ENCODE data around the gene HSPA4. TPM values are rescaled to one million over a fixed set of nuclear protein-coding genes. Genes with fewer than 3 reads are reported as not detected.
A peak's percentile ranks its signal among the peaks of the same experiment; 100 is the strongest.

The HSPA4 gene
- total and polyA plus RNA-seq, 7 donors = 41.2 to 154 (median 108) TPM

DNA sequence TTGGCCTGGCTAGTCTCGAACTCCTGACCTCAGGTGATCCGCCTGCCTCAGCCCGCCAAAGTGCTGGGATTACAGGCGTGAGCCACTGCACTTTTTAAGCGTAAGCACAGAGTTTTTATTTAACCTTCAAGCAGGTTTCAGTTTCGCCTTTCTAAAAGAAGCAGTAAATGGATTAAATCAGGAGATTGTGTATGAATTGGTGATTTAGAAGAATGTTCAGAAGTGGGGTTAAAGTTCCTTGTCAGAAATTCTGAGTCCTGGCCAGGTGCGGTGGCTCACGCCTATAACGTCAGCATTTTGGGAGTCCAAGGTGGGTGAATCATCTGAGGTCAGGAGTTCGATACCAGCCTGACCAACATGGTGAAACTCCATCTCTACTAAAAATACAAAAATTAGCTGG, 12.2 kb downstream of the HSPA4 start:
- 67 to 78% (median 69%) methylated on average over 10 of the region's 10 CpGs for WGBS, 3 donors
- no peak for DNase-seq
- Histone ChIP-seq H3K36me3 (ENCODE audit: insufficient read depth in 1 of 2, low read depth in 1 of 2) (peaks cover 2 to 41% of the 10 kb centered on the region in 2 donors), H3K4me1 (peaks cover 40% of the 10 kb centered on the region), H3K27me3 (ENCODE audit: insufficient read depth in 3 of 3, low read length in 2 of 3) (no peaks in the 10 kb centered on the region), H3K9me3 (no peaks in the 10 kb centered on the region), H3K27ac (peak overlapping the region; percentile 42), H3K4me3 (no peak overlapping the region)
- ATAC-seq = peak in 2 of 4 donors; percentile 47 to 48
- TF ChIP-seq CTCF (IDR thresholded peaks at IDR 0.05) = no peak
- intact Hi-C loops (cut with DNase I) = loop anchor here in 1 of 2 donors (5.0 kb wide), 2 partner anchors 38 to 1297 kb away; no protein-coding TSS in a partner anchor

- Histone ChIP-seq H3K4me1 (peaks cover 33% of the 10 kb centered on the region), H3K27ac (peak overlapping the region; percentile 20), H3K4me3 (no peak overlapping the region), H3K9me3 (no peaks in the 10 kb centered on the region), H3K36me3 (ENCODE audit: insufficient read depth in 1 of 2, low read depth in 1 of 2) (peaks cover 6 to 56% of the 10 kb centered on the region in 2 donors), H3K27me3 (ENCODE audit: insufficient read depth in 3 of 3, low read length in 2 of 3) (no peaks in the 10 kb centered on the region)
- ATAC-seq = no peak
- DNase-seq = no peak
- TF ChIP-seq CTCF (IDR thresholded peaks at IDR 0.05) = no peak
- WGBS, 3 donors = 71 to 81% (median 74%) methylated on average over 1 of the region's 1 CpG
- intact Hi-C loops (cut with DNase I) = no loop called here
Observed at GRCh38 chr5:133065471-133065870, 13.7 kb downstream of the HSPA4 start.

DNA sequence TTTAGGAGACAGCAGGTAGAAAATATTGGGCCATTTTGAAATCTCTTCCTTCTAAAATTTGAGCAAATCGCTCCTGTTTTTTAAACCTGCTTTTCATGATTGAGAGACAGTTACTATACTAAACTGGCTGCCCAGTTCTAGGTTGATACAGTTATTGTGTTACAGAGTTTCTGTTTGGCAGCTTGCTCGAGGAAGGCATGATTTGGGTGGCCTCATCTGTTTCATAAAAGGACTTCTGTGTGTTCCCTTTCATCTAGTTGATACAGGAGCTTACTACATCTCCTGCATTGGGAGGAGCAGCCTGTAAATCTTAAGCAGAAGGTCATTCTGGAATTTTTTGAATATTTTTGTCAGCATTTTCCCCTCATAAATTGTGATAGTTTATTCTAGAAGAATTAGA, 14.2 kb downstream of the HSPA4 start:
- no peak for DNase-seq
- H3K27me3 ChIP-seq (ENCODE audit: insufficient read depth in 3 of 3, low read length in 2 of 3) = no peaks in the 10 kb centered on the region
- ATAC-seq = peak in 2 of 4 donors; percentile 47 to 66
- H3K4me3 ChIP-seq = no peak overlapping the region
- peaks cover 6 to 62% of the 10 kb centered on the region in 2 donors for H3K36me3 ChIP-seq (ENCODE audit: insufficient read depth in 1 of 2, low read depth in 1 of 2)
- TF ChIP-seq CTCF (IDR thresholded peaks at IDR 0.05) = no peak
- H3K27ac ChIP-seq = peak overlapping the region; percentile 20
- intact Hi-C loops (cut with DNase I) = no loop called here
- 55 to 64% (median 60%) methylated on average over 2 of the region's 2 CpGs for WGBS, 3 donors
- peaks cover 33% of the 10 kb centered on the region for H3K4me1 ChIP-seq
- H3K9me3 ChIP-seq = no peaks in the 10 kb centered on the region

- Histone ChIP-seq H3K4me3 (no peak overlapping the region), H3K9me3 (no peaks in the 10 kb centered on the region), H3K4me1 (no peaks in the 10 kb centered on the region), H3K36me3 (ENCODE audit: insufficient read depth in 1 of 2, low read depth in 1 of 2) (peaks cover 12 to 95% of the 10 kb centered on the region in 2 donors), H3K27me3 (ENCODE audit: insufficient read depth in 3 of 3, low read length in 2 of 3) (no peaks in the 10 kb centered on the region), H3K27ac (no peak overlapping the region)
- ATAC-seq = no peak
- DNase-seq = no peak
- WGBS, 3 donors = 92 to 97% (median 94%) methylated on average over 4 of the region's 4 CpGs
- no peak for TF ChIP-seq CTCF (IDR thresholded peaks at IDR 0.05)
- intact Hi-C loops (cut with DNase I) = loop anchor here in 1 of 2 donors (10.0 kb wide), 1 partner anchor 187 kb away; no protein-coding TSS in a partner anchor
Observed at GRCh38 chr5:133072021-133072420, 20.2 kb downstream of the HSPA4 start.

Data from psoas muscle (tissue), 8 donors.